ENCODE measurements around the gene SEMA3E. TPM values are rescaled to one million over a fixed set of nuclear protein-coding genes. Genes with fewer than 3 reads are reported as not detected.

Gene SEMA3E
- total RNA-seq, 2 donors from 2014 or later: not detected

- no peaks in the 10 kb centered on the region for H3K4me1 Mint-ChIP-seq
- no peak overlapping the region for H3K4me3 Mint-ChIP-seq
- H3K36me3 Mint-ChIP-seq (ENCODE audit: low read depth): no peaks in the 10 kb centered on the region
- no peak overlapping the region for H3K27ac Mint-ChIP-seq
- H3K27me3 Mint-ChIP-seq: no peaks in the 10 kb centered on the region
- no peak for ATAC-seq (replicated peaks)
- H3K9me3 Mint-ChIP-seq: no peaks in the 10 kb centered on the region
Measured at GRCh38 chr7:83410989-83411591, 237.8 kb downstream of the SEMA3E start.

- no peaks in the 10 kb centered on the region for H3K36me3 Mint-ChIP-seq (ENCODE audit: low read depth)
- no peaks in the 10 kb centered on the region for H3K4me1 Mint-ChIP-seq
- ATAC-seq (replicated peaks): no peak
- no peak overlapping the region for H3K27ac Mint-ChIP-seq
- no peak overlapping the region for H3K4me3 Mint-ChIP-seq
- peaks cover 7% of the 10 kb centered on the region for H3K9me3 Mint-ChIP-seq
- H3K27me3 Mint-ChIP-seq: no peaks in the 10 kb centered on the region
Measured at GRCh38 chr7:83394776-83395175, 254.2 kb downstream of the SEMA3E start.

GRCh38 chr7:83388436-83388835, 260.5 kb downstream of the SEMA3E start:
- H3K27me3 Mint-ChIP-seq: no peaks in the 10 kb centered on the region
- H3K4me3 Mint-ChIP-seq: no peak overlapping the region
- H3K4me1 Mint-ChIP-seq: no peaks in the 10 kb centered on the region
- peaks cover 11% of the 10 kb centered on the region for H3K9me3 Mint-ChIP-seq
- no peak overlapping the region for H3K27ac Mint-ChIP-seq
- no peaks in the 10 kb centered on the region for H3K36me3 Mint-ChIP-seq (ENCODE audit: low read depth)
- no peak for ATAC-seq (replicated peaks)

- no peaks in the 10 kb centered on the region for H3K4me1 Mint-ChIP-seq
- no peak overlapping the region for H3K4me3 Mint-ChIP-seq
- ATAC-seq (replicated peaks): no peak
- no peaks in the 10 kb centered on the region for H3K27me3 Mint-ChIP-seq
- no peaks in the 10 kb centered on the region for H3K36me3 Mint-ChIP-seq (ENCODE audit: low read depth)
- peaks cover 8% of the 10 kb centered on the region for H3K9me3 Mint-ChIP-seq
- H3K27ac Mint-ChIP-seq: no peak overlapping the region
Measured at GRCh38 chr7:83366629-83367028, 282.3 kb downstream of the SEMA3E start.

GRCh38 chr7:83365746-83366145, 283.2 kb downstream of the SEMA3E start:
- no peak for ATAC-seq (replicated peaks)
- H3K36me3 Mint-ChIP-seq (ENCODE audit: low read depth): no peaks in the 10 kb centered on the region
- H3K4me1 Mint-ChIP-seq: no peaks in the 10 kb centered on the region
- H3K9me3 Mint-ChIP-seq: peaks cover 9% of the 10 kb centered on the region
- no peak overlapping the region for H3K4me3 Mint-ChIP-seq
- H3K27me3 Mint-ChIP-seq: no peaks in the 10 kb centered on the region
- H3K27ac Mint-ChIP-seq: no peak overlapping the region

GRCh38 chr7:83362871-83363550, 285.9 kb downstream of the SEMA3E start:
- Mint-ChIP-seq H3K4me3 (no peak overlapping the region), H3K4me1 (no peaks in the 10 kb centered on the region), H3K36me3 (ENCODE audit: low read depth) (no peaks in the 10 kb centered on the region), H3K27ac (no peak overlapping the region), H3K9me3 (peaks cover 12% of the 10 kb centered on the region), H3K27me3 (no peaks in the 10 kb centered on the region)
- no peak for ATAC-seq (replicated peaks)

- Mint-ChIP-seq H3K4me1 (no peaks in the 10 kb centered on the region), H3K36me3 (ENCODE audit: low read depth) (no peaks in the 10 kb centered on the region), H3K27ac (no peak overlapping the region), H3K27me3 (no peaks in the 10 kb centered on the region), H3K9me3 (peaks cover 13% of the 10 kb centered on the region), H3K4me3 (no peak overlapping the region)
- ATAC-seq (replicated peaks): no peak
Measured at GRCh38 chr7:83359108-83359507, 289.8 kb downstream of the SEMA3E start.

- Mint-ChIP-seq H3K36me3 (ENCODE audit: low read depth) (no peaks in the 10 kb centered on the region), H3K27ac (no peak overlapping the region), H3K4me3 (no peak overlapping the region), H3K9me3 (peaks cover 19% of the 10 kb centered on the region), H3K4me1 (no peaks in the 10 kb centered on the region), H3K27me3 (no peaks in the 10 kb centered on the region)
- ATAC-seq (replicated peaks): no peak
Measured at GRCh38 chr7:83355143-83355542, 293.8 kb downstream of the SEMA3E start.

GRCh38 chr7:83347945-83348444, 300.9 kb downstream of the SEMA3E start:
- Mint-ChIP-seq H3K27me3 (no peaks in the 10 kb centered on the region), H3K4me3 (no peak overlapping the region)
- no peak for ATAC-seq (replicated peaks)

GRCh38 chr7:83339907-83340306, 309.0 kb downstream of the SEMA3E start:
- no peak for ATAC-seq (replicated peaks)
- Mint-ChIP-seq H3K4me1 (no peaks in the 10 kb centered on the region), H3K4me3 (no peak overlapping the region), H3K27me3 (no peaks in the 10 kb centered on the region), H3K27ac (no peak overlapping the region), H3K9me3 (peaks cover 19% of the 10 kb centered on the region), H3K36me3 (ENCODE audit: low read depth) (no peaks in the 10 kb centered on the region)

More at GRCh38 chr7:83347945-83348444, 300.9 kb downstream of the SEMA3E start:
- no peak overlapping the region for H3K27ac Mint-ChIP-seq
- H3K9me3 Mint-ChIP-seq: peaks cover 18% of the 10 kb centered on the region
- no peaks in the 10 kb centered on the region for H3K36me3 Mint-ChIP-seq (ENCODE audit: low read depth)
- no peaks in the 10 kb centered on the region for H3K4me1 Mint-ChIP-seq

GRCh38 chr7:83338277-83338950, 310.5 kb downstream of the SEMA3E start:
- Mint-ChIP-seq H3K4me1 (no peaks in the 10 kb centered on the region), H3K4me3 (no peak overlapping the region), H3K36me3 (ENCODE audit: low read depth) (no peaks in the 10 kb centered on the region), H3K27me3 (no peaks in the 10 kb centered on the region), H3K9me3 (peaks cover 12% of the 10 kb centered on the region), H3K27ac (no peak overlapping the region)
- no peak for ATAC-seq (replicated peaks)

- H3K4me1 Mint-ChIP-seq: no peaks in the 10 kb centered on the region
- no peak overlapping the region for H3K27ac Mint-ChIP-seq
- no peak overlapping the region for H3K4me3 Mint-ChIP-seq
- peaks cover 12% of the 10 kb centered on the region for H3K9me3 Mint-ChIP-seq
- H3K36me3 Mint-ChIP-seq (ENCODE audit: low read depth): no peaks in the 10 kb centered on the region
- no peak for ATAC-seq (replicated peaks)
- no peaks in the 10 kb centered on the region for H3K27me3 Mint-ChIP-seq
Measured at GRCh38 chr7:83337050-83337449, 311.9 kb downstream of the SEMA3E start.

- H3K9me3 Mint-ChIP-seq: peaks cover 10% of the 10 kb centered on the region
- no peak overlapping the region for H3K4me3 Mint-ChIP-seq
- no peak for ATAC-seq (replicated peaks)
- H3K4me1 Mint-ChIP-seq: no peaks in the 10 kb centered on the region
- H3K27ac Mint-ChIP-seq: no peak overlapping the region
- H3K27me3 Mint-ChIP-seq: no peaks in the 10 kb centered on the region
- no peaks in the 10 kb centered on the region for H3K36me3 Mint-ChIP-seq (ENCODE audit: low read depth)
Measured at GRCh38 chr7:83326223-83326622, 322.7 kb downstream of the SEMA3E start.

GRCh38 chr7:83325083-83325482, 323.9 kb downstream of the SEMA3E start:
- H3K9me3 Mint-ChIP-seq: peaks cover 10% of the 10 kb centered on the region
- H3K27ac Mint-ChIP-seq: no peak overlapping the region
- ATAC-seq (replicated peaks): no peak
- no peaks in the 10 kb centered on the region for H3K4me1 Mint-ChIP-seq
- no peaks in the 10 kb centered on the region for H3K36me3 Mint-ChIP-seq (ENCODE audit: low read depth)
- no peak overlapping the region for H3K4me3 Mint-ChIP-seq
- H3K27me3 Mint-ChIP-seq: no peaks in the 10 kb centered on the region

- Mint-ChIP-seq H3K27me3 (no peaks in the 10 kb centered on the region), H3K36me3 (ENCODE audit: low read depth) (no peaks in the 10 kb centered on the region), H3K9me3 (peaks cover 10% of the 10 kb centered on the region), H3K4me1 (no peaks in the 10 kb centered on the region), H3K4me3 (no peak overlapping the region), H3K27ac (no peak overlapping the region)
- no peak for ATAC-seq (replicated peaks)
Measured at GRCh38 chr7:83324596-83324995, 324.3 kb downstream of the SEMA3E start.

Measured in activated T-helper 17 cell treated with anti-CD3 and anti-CD28 coated beads, Interleukin-2, amount 50 U/mL, for 72 hours (primary cell).